H1 (cell line): ENCODE measurements around the gene SIGLEC7. TPM values are rescaled to one million over a fixed set of nuclear protein-coding genes. Genes with fewer than 3 reads are reported as not detected.

Experiments used
- BCL11A ChIP-seq, 2 experiments: IDR thresholded peaks; one replicate each; pipeline ENCODE4 v1.6.1; 2011; ENCODE audit warnings: low read depth in 2 of 2, low read length in 2 of 2, mild to moderate bottlenecking in 2 of 2
- BRCA1 ChIP-seq: IDR thresholded peaks from 2 replicates; pipeline ENCODE4 v1.6.1; 2012; ENCODE audit warnings: low read depth, low read length, improper control_type of control experiment
- CEBPB ChIP-seq: IDR thresholded peaks from 2 replicates; pipeline ENCODE4 v1.6.1; 2012; ENCODE audit warnings: low read depth, low read length
- CHD2 ChIP-seq: IDR thresholded peaks from 2 replicates; pipeline ENCODE4 v1.6.1; 2012; ENCODE audit warnings: low read length, improper control_type of control experiment
- GTF2F1 ChIP-seq: IDR thresholded peaks from 2 replicates; pipeline ENCODE4 v1.6.1; 2012; ENCODE audit warnings: low read depth, low read length, improper control_type of control experiment, borderline replicate concordance
- HDAC6 ChIP-seq: IDR thresholded peaks from one replicate; pipeline ENCODE4 v1.7.1; 2012; ENCODE audit warnings: low read depth, mild to moderate bottlenecking, inconsistent platforms, low read length, moderate library complexity
- JUN ChIP-seq: IDR thresholded peaks from 2 replicates; pipeline ENCODE4 v1.6.1; 2011; ENCODE audit warnings: low read depth, mild to moderate bottlenecking, improper control_type of control experiment, low read length
- KDM4A ChIP-seq: IDR thresholded peaks from one replicate; pipeline ENCODE4 v1.7.1; 2012; ENCODE audit warnings: low read depth, mild to moderate bottlenecking, moderate library complexity, low read length, inconsistent platforms; ENCODE audit not compliant: severe bottlenecking
- KDM5A ChIP-seq: fragments of 200-600 bp; IDR thresholded peaks from 2 replicates; pipeline ENCODE4 v1.7.1; 2012; ENCODE audit warnings: mild to moderate bottlenecking, low read length, inconsistent platforms, mixed read lengths
- MAFK ChIP-seq: IDR thresholded peaks from 2 replicates; pipeline ENCODE4 v1.6.1; 2012; ENCODE audit warnings: low read depth, mild to moderate bottlenecking, improper control_type of control experiment, low read length
- MAX ChIP-seq: IDR thresholded peaks from 2 replicates; pipeline ENCODE4 v1.6.1; 2012; ENCODE audit warnings: inconsistent platforms
- NANOG ChIP-seq: IDR thresholded peaks from 2 replicates; pipeline ENCODE4 v1.6.1; 2011; ENCODE audit warnings: low read length, low read depth, mild to moderate bottlenecking, inconsistent platforms; ENCODE audit not compliant: insufficient read depth, poor library complexity, severe bottlenecking
- PHF8 ChIP-seq: fragments of 200-600 bp; sonication (generic); conservative IDR thresholded peaks from 2 replicates; pipeline ENCODE4 v1.7.1; 2012; ENCODE audit warnings: low read depth, mild to moderate bottlenecking, inconsistent platforms, low read length, moderate library complexity
- POLR2AphosphoS5 ChIP-seq: IDR thresholded peaks from 2 replicates; pipeline ENCODE4 v1.6.1; 2011; ENCODE audit warnings: low read depth, low read length
- RAD21 ChIP-seq, 2 experiments: IDR thresholded peaks in 1 of 2; conservative IDR thresholded peaks in 1 of 2; 2 replicates each; pipeline ENCODE4 v1.6.1; 2011; ENCODE audit warnings: low read depth in 2 of 2, low read length in 2 of 2, improper control_type of control experiment in 1 of 2, inconsistent platforms in 1 of 2, mild to moderate bottlenecking in 1 of 2, moderate library complexity in 1 of 2
- RNF2 ChIP-seq: fragments of 200-900, 300-1000 bp; sonication (generic); IDR thresholded peaks from 2 replicates; pipeline ENCODE4 v1.7.1; 2016; ENCODE audit warnings: borderline replicate concordance, low read depth, mild to moderate bottlenecking, antibody characterized with exemption, low read length; ENCODE audit not compliant: poor library complexity, severe bottlenecking; ENCODE audit errors: missing control alignments
- RXRA ChIP-seq: IDR thresholded peaks from 2 replicates; pipeline ENCODE4 v1.6.1; 2011; ENCODE audit warnings: low read depth, mild to moderate bottlenecking, low read length, moderate library complexity; ENCODE audit not compliant: insufficient read depth
- SIN3A ChIP-seq, 2 experiments: IDR thresholded peaks in 1 of 2; conservative IDR thresholded peaks in 1 of 2; 2 replicates each; pipeline ENCODE4 v1.6.1; 2011 to 2012; ENCODE audit warnings: low read length in 2 of 2, improper control_type of control experiment in 1 of 2, low read depth in 1 of 2, mild to moderate bottlenecking in 1 of 2
- SP1 ChIP-seq: IDR thresholded peaks from 2 replicates; pipeline ENCODE4 v1.6.1; 2011; ENCODE audit warnings: low read depth, low read length
- SP4 ChIP-seq: IDR thresholded peaks from 2 replicates; pipeline ENCODE4 v1.6.1; 2012; ENCODE audit warnings: low read length, inconsistent platforms
- SUZ12 ChIP-seq: fragments of 200-600 bp; sonication (generic); IDR thresholded peaks from 2 replicates; pipeline ENCODE4 v1.6.1; 2012; ENCODE audit warnings: mild to moderate bottlenecking, inconsistent platforms, low read length, moderate library complexity, mixed read lengths
- TAF7 ChIP-seq: optimal IDR thresholded peaks from 2 replicates; pipeline ENCODE3; 2011; ENCODE audit warnings: low read depth, mild to moderate bottlenecking, inconsistent platforms, low read length, moderate library complexity, borderline replicate concordance
- TCF12 ChIP-seq: IDR thresholded peaks from 2 replicates; pipeline ENCODE4 v1.6.1; 2011; ENCODE audit warnings: low read depth, mild to moderate bottlenecking, low read length
- YY1 ChIP-seq: IDR thresholded peaks from 2 replicates; pipeline ENCODE4 v1.6.1; 2011; ENCODE audit warnings: low read depth, mild to moderate bottlenecking, low read length
- polyA plus RNA-seq, 7 experiments: library from polyadenylated mRNA; depleted of rRNA in 3 of 7; stranded (reverse) in 5 of 7; unstranded in 2 of 7; fragments of >200 nt in 5 of 7; fragments of 200-250 nt in 2 of 7; gene quantifications; 1 replicate in 5 of 7; 2 replicates in 1 of 7; 4 replicates in 1 of 7; pipeline versions ENCODE4 v1.2.1 to v1.2.3, GENCODE V29; 2011 to 2013; ENCODE audit warnings: missing spikeins in 2 of 7, mixed read lengths in 2 of 7
- total RNA-seq: library from RNA; stranded (reverse); fragmentation: NEBNext Ultra II Directional; extraction: Animal tissue kit (Norgen Biotek cat#: 25700); gene quantifications from 2 replicates; pipeline ENCODE4 v1.2.1, GENCODE V29; 2021

Gene SIGLEC7
- total and polyA plus RNA-seq, 2 of the 8 experiments (the other 6 are each of a cell fraction or from before 2014, with no cell fraction given): not detected

GRCh38 chr19:51158474-51159129 is 16.5 kb downstream of the SIGLEC7 start (continued):
- TF ChIP-seq SP1 (0 out of 2 replicates have a peak, but pooled peaks have one; percentile 16), SUZ12 (no peak), SIN3A (conservative IDR thresholded peaks at IDR 0.05 in 1 of 2, IDR thresholded peaks at IDR 0.05 in 1 of 2; ENCODE audit: low read depth in 1 of 2, low read length in 2 of 2) (peak in 1 of 2 experiments; percentile 48; a peak in 1 of 4 replicates), JUN (no peak), RNF2 (no peak), KDM5A (0 out of 2 replicates have a peak, but pooled peaks have one; percentile 25), CHD2 (no peak), TAF7 (no peak), NANOG (no peak), PHF8 (no peak), HDAC6 (no peak), TCF12 (no peak), SP4 (no peak), RAD21 (IDR thresholded peaks at IDR 0.05 in 1 of 2, conservative IDR thresholded peaks at IDR 0.05 in 1 of 2; ENCODE audit: low read depth in 2 of 2, low read length in 2 of 2) (peak; percentile 87 to 88), MAFK (peak; percentile 84), CEBPB (no peak), YY1 (no peak), KDM4A (no peak), BRCA1 (no peak), BCL11A (IDR thresholded peaks at IDR 0.05; ENCODE audit: low read depth in 2 of 2, low read length in 2 of 2) (no peak), RXRA (no peak), GTF2F1 (no peak), MAX (peak; percentile 62; the same call in 1 of the 2 replicates), POLR2AphosphoS5 (no peak)
